HG02970 (cell line): ENCODE results near the gene RASAL2.
"Not testable (repeated sequence)": the region's sequence is repeated elsewhere in the genome, so short reads cannot be mapped to it uniquely, and the experiment has no call there.

ENCODE experiments used
- ATAC-seq: cut with Tn5 transposase; IDR thresholded peaks from one replicate; pipeline ENCODE4 v1.9.1; 2021; ENCODE audit warnings: mild to moderate bottlenecking, moderate library complexity, moderate number of reproducible peaks; ENCODE audit not compliant: unreplicated experiment, low FRiP score

RASAL2 gene

GRCh38 chr1:178066908-178067614 is 26.8 kb upstream of the RASAL2 start:
- peak; percentile 96 for ATAC-seq

- no peak for ATAC-seq
Observed at GRCh38 chr1:178071811-178072210, 22.1 kb upstream of the RASAL2 start.

GRCh38 chr1:178072326-178072725 is 21.6 kb upstream of the RASAL2 start:
- no peak for ATAC-seq

- no peak for ATAC-seq
Observed at GRCh38 chr1:178075333-178075732, 18.6 kb upstream of the RASAL2 start.

- ATAC-seq, result no peak
Observed at GRCh38 chr1:178076607-178077006, 17.3 kb upstream of the RASAL2 start.

- ATAC-seq, result no peak
Observed at GRCh38 chr1:178077917-178078316, 16.0 kb upstream of the RASAL2 start.

- ATAC-seq, result no peak
Observed at GRCh38 chr1:178086294-178086693, 7.6 kb upstream of the RASAL2 start.

GRCh38 chr1:178086766-178087165 is 7.1 kb upstream of the RASAL2 start:
- ATAC-seq, result no peak

GRCh38 chr1:178088651-178089050 is 5.3 kb upstream of the RASAL2 start:
- no peak for ATAC-seq

- not testable (repeated sequence) for ATAC-seq
Observed at GRCh38 chr1:178091454-178091853, 2.5 kb upstream of the RASAL2 start.

GRCh38 chr1:178091986-178092745 is 1.7 kb upstream of the RASAL2 start:
- ATAC-seq, result no peak

GRCh38 chr1:178092878-178093493 is 918 bp upstream of the RASAL2 start:
- ATAC-seq, result no peak

- ATAC-seq, result peak; percentile 80
Observed at GRCh38 chr1:178093494-178093950, 382 bp upstream of the RASAL2 start.

GRCh38 chr1:178094739-178095645 is 1.1 kb downstream of the RASAL2 start:
- no peak for ATAC-seq

- ATAC-seq, result no peak
Observed at GRCh38 chr1:178096421-178096820, 2.5 kb downstream of the RASAL2 start.

- ATAC-seq, result no peak
Observed at GRCh38 chr1:178098262-178098661, 4.4 kb downstream of the RASAL2 start.

- ATAC-seq, result no peak
Observed at GRCh38 chr1:178101266-178101630, 7.3 kb downstream of the RASAL2 start.

GRCh38 chr1:178101654-178102053 is 7.8 kb downstream of the RASAL2 start:
- no peak for ATAC-seq

- ATAC-seq, result no peak
Observed at GRCh38 chr1:178102218-178102617, 8.3 kb downstream of the RASAL2 start.

GRCh38 chr1:178107823-178108222 is 13.9 kb downstream of the RASAL2 start:
- ATAC-seq, result no peak
